ENCODE results near the gene BEST2.
A peak's percentile ranks its signal among the peaks of the same experiment; 100 is the strongest.

The BEST2 gene

DNA sequence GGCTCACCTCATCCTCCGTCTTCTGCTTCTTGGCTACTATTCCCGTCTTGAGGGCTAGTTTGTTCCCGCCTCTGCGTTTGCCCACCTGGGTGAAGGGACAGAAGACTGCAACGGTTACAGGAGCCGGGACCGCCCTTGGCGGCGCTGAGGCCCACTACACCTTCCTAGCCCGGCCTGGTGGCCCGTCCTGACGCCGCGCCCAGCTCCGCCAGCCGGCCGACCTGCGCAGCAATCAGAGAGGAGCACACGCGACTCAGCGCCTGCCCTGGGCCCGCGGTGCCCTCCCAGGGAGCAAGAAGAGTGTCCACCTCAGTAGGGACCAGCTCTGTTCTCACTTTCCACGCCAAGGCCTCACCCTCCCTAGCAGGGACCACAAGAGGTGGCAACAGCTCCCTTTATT lies 20.3 kb upstream of the BEST2 start:
- no peak for DNase-seq

GRCh38 chr19:12733369-12734214 lies 18.0 kb upstream of the BEST2 start:
- peak; percentile 56 to 62 for DNase-seq

- DNase-seq: peak; percentile 97 to 98
These were observed 14.4 kb upstream of the BEST2 start, which contains the start of gene GET3 for GRCh38 chr19:12736995-12737834. GET3 (plus strand) TSS chr19:12737497; CDS start chr19:12737506, 9 bp downstream.

- DNase-seq: no peak
These were observed 13.7 kb upstream of the BEST2 start for GRCh38 chr19:12737835-12738351.

DNA sequence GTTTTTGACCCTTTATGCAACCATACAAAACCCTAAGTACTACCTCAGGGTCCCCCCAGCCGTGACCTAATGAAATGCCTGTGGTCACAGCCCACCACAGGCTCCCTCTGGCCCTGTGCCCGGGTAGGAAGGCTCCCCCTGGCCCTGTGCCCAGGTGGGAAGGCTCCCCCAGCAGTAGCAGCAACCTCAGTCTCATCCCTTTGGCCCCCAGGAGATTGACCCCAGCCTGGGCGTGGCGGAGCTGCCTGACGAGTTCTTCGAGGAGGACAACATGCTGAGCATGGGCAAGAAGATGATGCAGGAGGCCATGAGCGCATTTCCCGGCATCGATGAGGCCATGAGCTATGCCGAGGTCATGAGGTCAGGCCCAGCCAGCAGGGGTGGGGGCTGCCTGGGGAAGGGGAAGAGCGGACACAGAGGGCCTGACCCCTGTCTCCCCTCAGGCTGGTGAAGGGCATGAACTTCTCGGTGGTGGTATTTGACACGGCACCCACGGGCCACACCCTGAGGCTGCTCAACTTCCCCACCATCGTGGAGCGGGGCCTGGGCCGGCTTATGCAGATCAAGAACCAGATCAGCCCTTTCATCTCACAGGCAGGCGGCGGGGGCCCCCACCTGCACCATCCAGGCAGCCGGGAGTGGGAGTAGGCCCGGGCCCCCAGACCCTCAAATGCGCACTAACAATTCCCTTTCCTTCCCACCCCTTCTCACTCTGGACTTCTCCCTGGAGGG lies 6.3 kb upstream of the BEST2 start:
- no peak for DNase-seq

DNA sequence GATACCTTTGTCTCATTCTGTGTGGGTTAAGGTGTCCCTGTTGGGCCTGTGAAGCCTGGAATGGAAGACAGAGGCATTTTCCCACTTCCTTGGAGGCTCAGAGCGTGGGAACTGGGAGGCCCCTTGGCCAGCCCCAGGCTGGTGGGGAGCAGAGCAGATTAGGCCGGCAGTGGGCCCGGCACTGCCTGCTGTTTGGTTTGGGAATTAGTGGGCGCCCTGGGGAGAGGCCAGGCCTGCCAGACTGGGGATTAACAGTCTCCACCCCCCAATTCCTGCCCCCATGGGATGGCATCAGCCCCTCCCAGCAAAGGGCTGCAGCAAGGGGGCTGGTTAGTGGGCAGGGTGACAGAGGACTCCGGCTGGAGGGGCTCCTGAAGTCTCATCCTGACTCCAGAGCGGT lies 3.1 kb upstream of the BEST2 start:
- no peak for DNase-seq

DNA sequence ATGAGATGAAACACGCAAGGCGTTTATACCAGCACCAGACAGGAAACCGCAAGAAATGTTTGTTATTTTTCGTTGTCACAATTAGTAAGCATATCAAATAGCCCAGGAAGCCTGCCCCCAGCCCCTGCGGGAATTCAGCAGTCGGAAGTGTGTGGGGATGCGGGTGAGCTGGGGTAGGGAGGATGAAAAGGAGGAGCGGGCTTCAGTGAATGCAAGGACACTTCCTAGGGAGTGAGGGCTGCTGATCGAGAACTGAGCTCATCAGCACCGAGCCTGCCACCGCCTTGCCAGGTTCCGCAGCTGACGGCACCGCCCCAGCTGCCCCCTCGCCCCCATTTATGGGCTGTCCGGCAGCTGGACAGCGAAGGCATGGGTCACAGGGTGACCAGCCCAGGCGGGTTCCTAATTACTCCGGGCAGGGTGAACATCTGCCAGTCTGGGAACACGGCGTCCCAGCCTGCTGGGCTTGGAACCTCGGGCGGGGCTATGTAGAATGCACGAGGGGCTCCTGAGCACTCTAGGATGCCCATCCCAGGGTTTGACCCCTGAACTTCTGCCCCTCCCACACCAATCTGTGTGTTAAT lies 1.6 kb upstream of the BEST2 start:
- no peak for DNase-seq

GRCh38 chr19:12750851-12751250 lies 740 bp upstream of the BEST2 start:
- no peak for DNase-seq

GRCh38 chr19:12752056-12752781 lies 628 bp downstream of the BEST2 start:
- no peak for DNase-seq

DNA sequence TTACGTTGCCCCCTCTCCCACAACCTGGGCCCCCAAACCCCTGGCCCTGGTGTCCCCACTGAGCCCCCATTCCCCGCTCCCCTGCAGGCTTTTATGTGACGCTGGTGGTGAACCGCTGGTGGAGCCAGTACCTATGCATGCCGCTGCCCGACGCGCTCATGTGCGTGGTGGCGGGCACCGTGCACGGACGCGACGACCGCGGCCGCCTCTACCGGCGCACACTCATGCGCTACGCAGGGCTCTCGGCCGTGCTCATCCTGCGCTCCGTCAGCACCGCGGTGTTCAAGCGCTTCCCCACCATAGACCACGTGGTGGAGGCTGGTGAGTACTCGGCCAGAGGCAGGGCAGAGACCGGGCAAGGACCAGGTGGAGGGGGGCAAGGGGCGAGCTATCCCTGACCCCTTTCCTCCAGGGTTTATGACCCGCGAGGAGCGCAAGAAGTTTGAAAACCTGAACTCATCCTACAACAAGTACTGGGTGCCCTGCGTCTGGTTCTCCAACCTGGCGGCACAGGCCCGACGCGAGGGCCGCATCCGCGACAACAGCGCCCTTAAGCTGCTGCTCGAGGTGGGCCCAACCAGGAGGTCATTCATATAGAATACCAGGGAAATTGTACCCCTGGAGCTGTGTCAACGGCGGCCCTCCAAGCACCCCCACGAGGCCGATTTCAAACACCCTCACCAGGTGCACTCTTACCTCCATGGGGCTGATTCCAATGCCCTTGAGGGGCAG lies 3.0 kb downstream of the BEST2 start:
- DNase-seq: no peak

GRCh38 chr19:12756150-12756883 lies 4.7 kb downstream of the BEST2 start:
- no peak for DNase-seq

- peak in 1 of 2 experiments; percentile 4 for DNase-seq
These were observed 6.1 kb downstream of the BEST2 start for GRCh38 chr19:12757544-12758274.

DNA sequence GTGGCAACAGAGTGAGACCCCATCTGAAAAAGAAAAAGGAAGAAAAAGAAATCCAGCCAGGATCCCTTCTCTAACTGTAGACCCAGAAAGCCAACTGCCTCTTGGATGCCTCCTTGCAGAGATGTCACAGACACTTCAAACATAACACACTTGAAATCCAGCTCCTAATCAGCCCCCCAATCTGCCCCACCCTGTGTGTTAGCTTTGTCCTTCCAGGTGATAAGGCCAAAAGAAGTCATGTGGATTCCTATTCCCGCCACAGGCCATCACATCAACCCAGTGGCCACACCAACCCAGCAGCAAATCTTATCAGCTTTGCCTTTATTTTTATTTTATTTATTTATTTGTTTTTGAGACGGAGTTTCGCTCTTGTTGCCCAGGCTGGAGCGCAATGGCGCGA lies 8.1 kb downstream of the BEST2 start:
- DNase-seq: no peak

DNA sequence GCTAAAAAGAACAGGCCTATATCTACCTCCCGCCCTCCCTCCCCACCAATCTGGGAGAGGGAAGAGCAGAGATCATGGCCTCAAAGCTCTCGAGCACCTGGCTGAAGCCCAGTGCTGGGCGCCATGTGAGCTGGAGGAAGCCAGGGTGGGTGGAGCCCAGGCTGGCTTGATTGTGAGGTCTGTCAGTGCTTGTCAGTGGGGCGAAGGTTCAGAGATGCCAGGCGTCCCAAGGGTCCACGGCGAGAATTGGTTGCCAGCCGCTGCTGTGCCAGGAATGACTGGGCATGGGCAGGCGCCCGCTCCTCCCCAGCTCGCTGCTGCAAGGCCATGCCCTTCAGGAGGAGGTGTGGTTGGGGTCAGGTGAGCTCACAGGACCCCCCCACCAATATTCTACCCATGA lies 11.5 kb downstream of the BEST2 start:
- DNase-seq: no peak

GRCh38 chr19:12764698-12765097 lies 13.1 kb downstream of the BEST2 start:
- DNase-seq: no peak

DNA sequence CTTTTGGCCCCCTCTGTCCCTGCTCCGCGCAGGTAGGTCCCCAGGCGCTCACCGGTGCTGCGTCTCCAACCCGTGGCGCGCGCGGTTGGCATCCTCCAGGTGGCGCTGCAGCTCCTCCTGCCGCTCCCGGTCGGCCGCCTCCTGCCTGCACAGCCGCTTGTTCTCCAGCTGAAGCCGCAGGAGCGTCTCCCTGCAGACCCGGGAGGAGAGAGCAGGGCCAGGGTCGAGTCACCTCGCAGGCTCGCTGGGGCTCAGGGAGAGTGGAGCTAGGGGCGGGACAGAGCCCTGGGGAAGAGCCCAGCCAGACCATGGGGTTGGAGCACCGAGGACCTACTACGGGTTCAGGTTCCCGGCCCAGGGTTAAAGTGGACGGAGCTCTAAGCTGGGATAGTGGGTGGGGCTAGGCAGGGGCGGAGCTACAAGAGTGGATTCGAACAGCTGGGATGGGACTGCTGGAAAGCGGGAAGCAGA lies 14.5 kb downstream of the BEST2 start:
- DNase-seq: peak; percentile 71 to 75

DNA sequence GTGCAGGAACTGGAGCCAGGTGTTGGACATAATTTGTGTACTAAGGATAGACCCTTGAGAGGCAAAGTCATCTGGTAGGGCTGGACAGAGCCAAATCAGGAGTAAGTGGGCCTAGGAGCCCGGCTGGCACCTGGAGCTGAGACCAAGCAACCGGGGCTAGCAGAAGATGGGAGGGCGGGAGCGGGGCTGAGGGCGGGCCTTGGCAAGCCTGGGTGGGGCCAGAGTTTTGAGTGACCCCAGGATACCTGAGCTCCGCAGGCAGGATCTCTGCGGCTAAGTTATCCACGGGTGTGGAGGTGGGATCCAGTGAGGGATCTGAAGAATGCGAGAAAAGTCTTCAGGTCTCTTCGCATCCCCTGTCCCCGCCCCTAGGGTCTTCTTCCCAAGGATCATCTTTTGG lies 15.6 kb downstream of the BEST2 start:
- DNase-seq: no peak

GRCh38 chr19:12767666-12768065 lies 16.1 kb downstream of the BEST2 start:
- no peak for DNase-seq

DNA sequence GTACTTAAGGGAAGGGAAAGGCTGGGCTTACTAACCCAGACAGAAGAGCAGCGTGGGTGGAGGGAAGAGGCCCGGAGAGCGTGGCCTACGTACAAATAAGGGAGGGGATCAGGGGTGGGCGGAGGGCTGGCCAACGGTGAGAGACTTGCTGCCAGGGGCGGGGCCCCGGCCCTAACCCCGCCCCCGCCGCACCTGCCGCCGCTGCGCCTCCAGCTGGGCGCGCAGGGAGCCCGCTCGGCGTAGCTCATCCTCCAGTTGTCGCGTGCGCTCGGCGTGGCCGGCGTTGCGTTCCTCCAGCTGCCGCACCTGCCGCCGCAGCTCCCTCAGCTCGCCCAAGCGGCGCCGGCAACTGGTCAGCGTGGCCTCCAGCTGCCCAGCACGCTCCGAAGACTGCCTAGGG lies 18.1 kb downstream of the BEST2 start:
- no peak for DNase-seq

GRCh38 chr19:12770922-12771321 lies 19.3 kb downstream of the BEST2 start:
- DNase-seq: no peak
